ENCODE measurements around the gene GDPD5.

- TF ChIP-seq CTCF (IDR thresholded peaks at IDR 0.05; ENCODE audit: low read length) (no peak), EZH2 (IDR thresholded peaks at IDR 0.05; ENCODE audit: borderline replicate concordance, low read length) (no peak)
Observed at GRCh38 chr11:75522286-75523044, 3.3 kb downstream of the GDPD5 start.
